ENCODE results near the gene ARIH1. TPM values are rescaled to one million over a fixed set of nuclear protein-coding genes. Genes with fewer than 3 reads are reported as not detected.
"Not testable (repeated sequence)": the region's sequence is repeated elsewhere in the genome, so short reads cannot be mapped to it uniquely, and the experiment has no call there.

Gene ARIH1
- total and polyA plus RNA-seq, 10 donors: 14.8 to 171 (median 62.7) TPM

- WGBS, 5 donors: 77 to 90% (median 87%) methylated on average over 10 of the region's 10 CpGs
- Histone ChIP-seq H3K36me3 (no peaks in the 10 kb centered on the region), H3K4me3 (no peak overlapping the region), H3K9me3 (no peaks in the 10 kb centered on the region), H3K4me1 (no peaks in the 10 kb centered on the region), H3K27ac (no peak overlapping the region), H3K27me3 (replicated peaks in 1 of 7) (no peaks in the 10 kb centered on the region)
- DNase-seq: no peak
- intact Hi-C loops (cut with DNase I; ENCODE audit: low total_unique reads): no loop called here
- TF ChIP-seq POLR2AphosphoS5 (IDR thresholded peaks at IDR 0.05): no peak
- TF ChIP-seq POLR2A (IDR thresholded peaks at IDR 0.05): no peak
- TF ChIP-seq CTCF (IDR thresholded peaks at IDR 0.05 in 8 of 11, conservative IDR thresholded peaks at IDR 0.05 in 3 of 11): no peak
These were observed 142.5 kb downstream of the ARIH1 start for GRCh38 chr15:72616491-72617210.

GRCh38 chr15:72623854-72624253 lies 149.7 kb downstream of the ARIH1 start:
- H3K36me3 ChIP-seq; DNase-seq; H3K9me3 ChIP-seq; H3K27ac ChIP-seq; H3K27me3 ChIP-seq (replicated peaks in 1 of 7); H3K4me1 ChIP-seq; intact Hi-C loops (cut with DNase I; ENCODE audit: low total_unique reads); H3K4me3 ChIP-seq: not testable (repeated sequence)
- WGBS, 5 donors: 83 to 93% (median 90%) methylated on average over 4 of the region's 4 CpGs

- intact Hi-C loops (cut with DNase I; ENCODE audit: low total_unique reads); H3K36me3 ChIP-seq; H3K4me3 ChIP-seq; DNase-seq; H3K27me3 ChIP-seq (replicated peaks in 1 of 7); H3K4me1 ChIP-seq; H3K27ac ChIP-seq; H3K9me3 ChIP-seq: not testable (repeated sequence)
- 80 to 90% (median 81%) methylated on average over 3 of the region's 3 CpGs for WGBS, 5 donors
These were observed 152.0 kb downstream of the ARIH1 start for GRCh38 chr15:72626153-72626552.

GRCh38 chr15:72628249-72629067 lies 154.3 kb downstream of the ARIH1 start:
- intact Hi-C loops (cut with DNase I; ENCODE audit: low total_unique reads); H3K27ac ChIP-seq; H3K4me1 ChIP-seq; DNase-seq; H3K36me3 ChIP-seq; H3K27me3 ChIP-seq (replicated peaks in 1 of 7); H3K4me3 ChIP-seq; H3K9me3 ChIP-seq: not testable (repeated sequence)
- TF ChIP-seq CTCF (IDR thresholded peaks at IDR 0.05 in 8 of 11, conservative IDR thresholded peaks at IDR 0.05 in 3 of 11): peak in 1 of 11 experiments; percentile 18
- 84 to 92% (median 88%) methylated on average over 10 to 11 of the region's 11 CpGs for WGBS, 5 donors

- H3K27me3 ChIP-seq (replicated peaks in 1 of 7); H3K36me3 ChIP-seq; H3K9me3 ChIP-seq; H3K4me1 ChIP-seq; H3K27ac ChIP-seq; H3K4me3 ChIP-seq; intact Hi-C loops (cut with DNase I; ENCODE audit: low total_unique reads); DNase-seq: not testable (repeated sequence)
- 76 to 93% (median 85%) methylated on average over 4 to 7 of the region's 7 CpGs for WGBS, 5 donors
These were observed 155.0 kb downstream of the ARIH1 start for GRCh38 chr15:72629068-72629570.

Data from spleen (tissue), 11 donors.